HG03280 (cell line): ENCODE measurements around the gene DISC1.

ENCODE experiments used
- ATAC-seq: cut with Tn5 transposase; IDR thresholded peaks from one replicate; pipeline ENCODE4 v1.9.1; 2021; ENCODE audit warnings: mild to moderate bottlenecking, moderate library complexity; ENCODE audit not compliant: unreplicated experiment

The DISC1 gene

GRCh38 chr1:231806623-231807495 is 180.3 kb downstream of the DISC1 start:
- no peak for ATAC-seq

GRCh38 chr1:231807541-231807940 is 181.0 kb downstream of the DISC1 start:
- ATAC-seq: no peak

- ATAC-seq: no peak
Observed at GRCh38 chr1:231808116-231808515, 181.5 kb downstream of the DISC1 start.

GRCh38 chr1:231808990-231809389 is 182.4 kb downstream of the DISC1 start:
- no peak for ATAC-seq

GRCh38 chr1:231810415-231810814 is 183.8 kb downstream of the DISC1 start:
- no peak for ATAC-seq

- no peak for ATAC-seq
Observed at GRCh38 chr1:231814021-231814420, 187.4 kb downstream of the DISC1 start.

GRCh38 chr1:231814521-231814920 is 187.9 kb downstream of the DISC1 start:
- ATAC-seq: no peak

GRCh38 chr1:231817801-231818200 is 191.2 kb downstream of the DISC1 start:
- no peak for ATAC-seq

- no peak for ATAC-seq
Observed at GRCh38 chr1:231818337-231818736, 191.7 kb downstream of the DISC1 start.

GRCh38 chr1:231821281-231821680 is 194.7 kb downstream of the DISC1 start:
- no peak for ATAC-seq

GRCh38 chr1:231822041-231822440 is 195.5 kb downstream of the DISC1 start:
- no peak for ATAC-seq

- ATAC-seq: no peak
Observed at GRCh38 chr1:231826566-231826965, 200.0 kb downstream of the DISC1 start.

GRCh38 chr1:231827337-231828105 is 200.9 kb downstream of the DISC1 start:
- ATAC-seq: no peak

GRCh38 chr1:231828182-231828920 is 201.8 kb downstream of the DISC1 start:
- ATAC-seq: no peak

- ATAC-seq: no peak
Observed at GRCh38 chr1:231829332-231829731, 202.7 kb downstream of the DISC1 start.

- no peak for ATAC-seq
Observed at GRCh38 chr1:231836227-231836893, 209.8 kb downstream of the DISC1 start.

GRCh38 chr1:231838521-231838920 is 211.9 kb downstream of the DISC1 start:
- no peak for ATAC-seq

GRCh38 chr1:231839999-231840398 is 213.4 kb downstream of the DISC1 start:
- no peak for ATAC-seq

- ATAC-seq: no peak
Observed at GRCh38 chr1:231841616-231842344, 215.2 kb downstream of the DISC1 start.

- no peak for ATAC-seq
Observed at GRCh38 chr1:231842441-231842840, 215.9 kb downstream of the DISC1 start.
